Measurements from ENCODE around the gene STMN1.

- no peak for TF ChIP-seq CTCF (IDR thresholded peaks at IDR 0.05)
- no peak for TF ChIP-seq POLR2AphosphoS5 (IDR thresholded peaks at IDR 0.05)
Observed at GRCh38 chr1:25916460-25916859, 10.2 kb upstream of the STMN1 start.

Data from esophagus muscularis mucosa (tissue), 3 donors.